ENCODE results near the gene ST8SIA5. TPM values are rescaled to one million over a fixed set of nuclear protein-coding genes. Genes with fewer than 3 reads are reported as not detected.

The ST8SIA5 gene
- total and polyA plus RNA-seq, 10 of the 15 experiments (the other 5 are each of a cell fraction or from before 2014, with no cell fraction given) = 0.02 to 0.32 (median 0.12) TPM; not detected in 1

- no peak for TF ChIP-seq ZNF592 (IDR thresholded peaks at IDR 0.05)
- no peak for TF ChIP-seq PAX8 (IDR thresholded peaks at IDR 0.05)
- no peak for TF ChIP-seq ETV6 (conservative IDR thresholded peaks at IDR 0.05 in 1 of 2, IDR thresholded peaks at IDR 0.05 in 1 of 2; ENCODE audit: borderline replicate concordance in 1 of 2, low read depth in 1 of 2)
- TF ChIP-seq SMARCA5 (IDR thresholded peaks at IDR 0.05) = no peak
- no peak for TF ChIP-seq TBL1XR1 (IDR thresholded peaks at IDR 0.05; ENCODE audit: low read depth, low read length)
- no peak for TF ChIP-seq PML (IDR thresholded peaks at IDR 0.05; ENCODE audit: low read length)
- no peak for TF ChIP-seq BCL11A (IDR thresholded peaks at IDR 0.05; ENCODE audit: low read depth, low read length)
- TF ChIP-seq GATAD2B (conservative IDR thresholded peaks at IDR 0.05; ENCODE audit: low read depth) = no peak
- TF ChIP-seq ZBTB11 (CRISPR knock-in tag; IDR thresholded peaks at IDR 0.05) = no peak
Measured at GRCh38 chr18:46627136-46627535, 129.7 kb downstream of the ST8SIA5 start (continued).
